ENCODE data around the gene SMYD3. TPM values are rescaled to one million over a fixed set of nuclear protein-coding genes. Genes with fewer than 3 reads are reported as not detected.

The SMYD3 gene
- total and polyA plus RNA-seq, 2 donors (not counting 3 experiments of a cell fraction or from before 2014, with no cell fraction given): 16.0 to 32.1 TPM

- Histone ChIP-seq H3K27me3 (ENCODE audit: control insufficient read depth in 2 of 2, insufficient read depth in 2 of 2, low read length in 2 of 2) (no peaks in the 10 kb centered on the region), H3K4me1 (ENCODE audit: control insufficient read depth, extremely low read depth, insufficient read depth, low read length) (no peaks in the 10 kb centered on the region), H4K20me1 (replicated peaks; ENCODE audit: control insufficient read depth, extremely low read depth, insufficient read depth, low read length) (no peaks in the 10 kb centered on the region), H3K79me2 (ENCODE audit: control insufficient read depth, insufficient read depth, low read length) (no peaks in the 10 kb centered on the region), H2AFZ (ENCODE audit: low read depth, low read length) (no peak overlapping the region), H3K9me1 (replicated peaks; ENCODE audit: control insufficient read depth, extremely low read depth, insufficient read depth, low read length) (no peaks in the 10 kb centered on the region), H3K9me3 (replicated peaks; ENCODE audit: control insufficient read depth, insufficient read depth, low read length) (no peaks in the 10 kb centered on the region), H3K9ac (replicated peaks; ENCODE audit: extremely low read depth, insufficient read depth, low read length) (no peak overlapping the region), H3K36me3 (ENCODE audit: control insufficient read depth in 2 of 2, extremely low read depth in 1 of 2, insufficient read depth in 2 of 2, low read length in 2 of 2) (no peaks in the 10 kb centered on the region), H3K4me2 (ENCODE audit: insufficient read depth, low read length) (no peak overlapping the region), H3K4me3 (replicated peaks in 1 of 3; ENCODE audit: insufficient read depth in 1 of 3, low read depth in 1 of 3, low read length in 3 of 3) (no peak overlapping the region), H3K27ac (ENCODE audit: insufficient read depth, low read depth, low read length) (no peak overlapping the region)
- intact Hi-C loops (cut with micrococcal nuclease): no loop called here
- POLR2A ChIA-PET: no interaction called here
- dilution Hi-C loops (cut with MboI; ENCODE audit: extremely low pct_ligation_motif_present, low sequenced_read_pairs): no loop called here
- no peak for FAIRE-seq
- TF ChIP-seq CTCF (IDR thresholded peaks at IDR 0.05; ENCODE audit: extremely low read depth in 1 of 2, insufficient read depth in 1 of 2, low read depth in 1 of 2, low read length in 2 of 2): peak in 1 of 2 donors; percentile 1
- no peak for TF ChIP-seq GATA2 (IDR thresholded peaks at IDR 0.05; ENCODE audit: insufficient read depth, insufficient read length, low read depth, low read length)
- no peak for TF ChIP-seq MAX (IDR thresholded peaks at IDR 0.05; ENCODE audit: insufficient read depth, insufficient read length)
- TF ChIP-seq MYC (IDR thresholded peaks at IDR 0.05; ENCODE audit: low read depth, low read length): no peak
- TF ChIP-seq POLR2A (IDR thresholded peaks at IDR 0.05; ENCODE audit: low read depth, low read length): no peak
- CTCF ChIA-PET: interaction anchor here (0.9 to 2.1 kb wide), 7 partner anchors 10 to 105 kb away, joined by 3 to 6 read pairs (median 3); no protein-coding TSS in a partner anchor
- BruUV-seq (replicated peaks): no TSS peak
- no peak for DNase-seq (ENCODE audit: low read depth, low spot score)
Observed at GRCh38 chr1:246261639-246262038, 245.4 kb downstream of the SMYD3 start.

GRCh38 chr1:246258250-246258649 lies 248.8 kb downstream of the SMYD3 start:
- H3K4me3 ChIP-seq (replicated peaks in 1 of 3; ENCODE audit: insufficient read depth in 1 of 3, low read depth in 1 of 3, low read length in 3 of 3): no peak overlapping the region
- ChIA-PET POLR2A (no interaction called here), CTCF (no interaction called here)
- FAIRE-seq (no peak), DNase-seq (ENCODE audit: low read depth, low spot score) (no peak)
- no TSS peak for BruUV-seq (replicated peaks)
- no peaks in the 10 kb centered on the region for H3K9me1 ChIP-seq (replicated peaks; ENCODE audit: control insufficient read depth, extremely low read depth, insufficient read depth, low read length)
- no peaks in the 10 kb centered on the region for H4K20me1 ChIP-seq (replicated peaks; ENCODE audit: control insufficient read depth, extremely low read depth, insufficient read depth, low read length)
- no peaks in the 10 kb centered on the region for H3K79me2 ChIP-seq (ENCODE audit: control insufficient read depth, insufficient read depth, low read length)
- H3K9me3 ChIP-seq (replicated peaks; ENCODE audit: control insufficient read depth, insufficient read depth, low read length): no peaks in the 10 kb centered on the region
- H2AFZ ChIP-seq (ENCODE audit: low read depth, low read length): no peak overlapping the region
- H3K27me3 ChIP-seq (ENCODE audit: control insufficient read depth in 2 of 2, insufficient read depth in 2 of 2, low read length in 2 of 2): no peaks in the 10 kb centered on the region
- intact Hi-C loops (cut with micrococcal nuclease) (no loop called here), dilution Hi-C loops (cut with MboI; ENCODE audit: extremely low pct_ligation_motif_present, low sequenced_read_pairs) (no loop called here)
- H3K36me3 ChIP-seq (ENCODE audit: control insufficient read depth in 2 of 2, extremely low read depth in 1 of 2, insufficient read depth in 2 of 2, low read length in 2 of 2): no peaks in the 10 kb centered on the region
- H3K4me2 ChIP-seq (ENCODE audit: insufficient read depth, low read length): no peak overlapping the region
- H3K27ac ChIP-seq (ENCODE audit: insufficient read depth, low read depth, low read length): no peak overlapping the region
- TF ChIP-seq POLR2AphosphoS5 (IDR thresholded peaks at IDR 0.05; ENCODE audit: insufficient read depth, low read depth, low read length): no peak
- TF ChIP-seq CTCF (IDR thresholded peaks at IDR 0.05; ENCODE audit: extremely low read depth in 1 of 2, insufficient read depth in 1 of 2, low read depth in 1 of 2, low read length in 2 of 2): no peak
- TF ChIP-seq MAX (IDR thresholded peaks at IDR 0.05; ENCODE audit: insufficient read depth, insufficient read length): no peak
- TF ChIP-seq GATA2 (IDR thresholded peaks at IDR 0.05; ENCODE audit: insufficient read depth, insufficient read length, low read depth, low read length): no peak
- TF ChIP-seq JUN (IDR thresholded peaks at IDR 0.05; ENCODE audit: borderline replicate concordance, insufficient read depth, insufficient read length, low read depth): no peak
- TF ChIP-seq EZH2 (IDR thresholded peaks at IDR 0.05; ENCODE audit: borderline replicate concordance, low read depth, low read length, severe bottlenecking): no peak
- no peak for TF ChIP-seq FOS (IDR thresholded peaks at IDR 0.05; ENCODE audit: borderline replicate concordance, insufficient read depth, low read length)
- TF ChIP-seq POLR2A (IDR thresholded peaks at IDR 0.05; ENCODE audit: low read depth, low read length): no peak
- no peak for TF ChIP-seq MYC (IDR thresholded peaks at IDR 0.05; ENCODE audit: low read depth, low read length)
- no peak overlapping the region for H3K9ac ChIP-seq (replicated peaks; ENCODE audit: extremely low read depth, insufficient read depth, low read length)
- no peaks in the 10 kb centered on the region for H3K4me1 ChIP-seq (ENCODE audit: control insufficient read depth, extremely low read depth, insufficient read depth, low read length)
